GM23338 (cell line): ENCODE results near the gene DNAJC4. TPM values are rescaled to one million over a fixed set of nuclear protein-coding genes. Genes with fewer than 3 reads are reported as not detected.

ENCODE experiments used
- ATAC-seq: fragments of 200-7000 bp; cut with Tn5 transposase; 3 replicates; pipeline ENCODE4 v1.9.1; 2020
- DNase-seq: peaks from one replicate; pipeline ENCODE4 v3.0.0-alpha.2; 2015; ENCODE audit warnings: low spot score
- H2AFZ ChIP-seq: fragments of 200-600 bp; sonication (generic); 2 replicates; pipeline ENCODE4 v1.8.0; 2016; ENCODE audit warnings: antibody characterized with exemption, mild to moderate bottlenecking, moderate library complexity
- H3F3A ChIP-seq: fragments of 200-600 bp; sonication (generic); replicated peaks from 2 replicates; pipeline ENCODE4 v1.8.0; 2017; ENCODE audit warnings: antibody characterized with exemption, mixed run types, low read depth
- H3K27ac ChIP-seq: fragments of 200-600 bp; sonication (generic); 2 replicates; pipeline ENCODE4 v1.6.1; 2016; ENCODE audit warnings: low read depth
- H3K27me3 ChIP-seq: fragments of 200-600 bp; sonication (generic); 2 replicates; pipeline ENCODE4 v1.8.0; 2016; ENCODE audit warnings: mild to moderate bottlenecking, mixed run types, moderate library complexity; ENCODE audit not compliant: insufficient read depth
- H3K36me3 ChIP-seq: fragments of 200-600 bp; sonication (generic); 2 replicates; pipeline ENCODE4 v1.8.0; 2016; ENCODE audit warnings: mild to moderate bottlenecking; ENCODE audit not compliant: insufficient read depth
- H3K4me1 ChIP-seq: fragments of 200-600 bp; sonication (generic); 2 replicates; pipeline ENCODE4 v1.8.0; 2016; ENCODE audit warnings: mild to moderate bottlenecking, moderate library complexity; ENCODE audit not compliant: insufficient read depth
- H3K4me2 ChIP-seq: fragments of 200-600 bp; sonication (generic); 2 replicates; pipeline ENCODE4 v1.7.1; 2017; ENCODE audit warnings: mixed run types
- H3K4me3 ChIP-seq: fragments of 200-600 bp; sonication (generic); 2 replicates; pipeline ENCODE4 v1.6.1; 2016; ENCODE audit warnings: mixed run types
- H3K79me2 ChIP-seq: fragments of 200-600 bp; sonication (generic); replicated peaks from 2 replicates; pipeline ENCODE4 v1.8.0; 2017; ENCODE audit warnings: mild to moderate bottlenecking; ENCODE audit not compliant: insufficient read depth
- H3K9me2 ChIP-seq: fragments of 200-600 bp; sonication (generic); 2 replicates; pipeline ENCODE4 v1.8.0; 2017; ENCODE audit not compliant: insufficient read depth
- H4K20me1 ChIP-seq: fragments of 200-600 bp; sonication (generic); replicated peaks from 2 replicates; pipeline ENCODE4 v1.8.0; 2017; ENCODE audit warnings: mild to moderate bottlenecking; ENCODE audit not compliant: insufficient read depth
- H3K27ac Mint-ChIP-seq: 2 replicates; pipeline ENCODE4 v1.8.0; 2020; ENCODE audit warnings: inconsistent platforms, mild to moderate bottlenecking, moderate library complexity, mixed read lengths
- H3K27me3 Mint-ChIP-seq: 3 replicates; pipeline ENCODE4 v1.8.0; 2022; ENCODE audit warnings: low read depth, mild to moderate bottlenecking, moderate library complexity, mixed read lengths, inconsistent platforms; ENCODE audit not compliant: insufficient read depth, poor library complexity
- H3K36me3 Mint-ChIP-seq: 3 replicates; pipeline ENCODE4 v1.8.0; 2021; ENCODE audit warnings: low read depth, mild to moderate bottlenecking, inconsistent platforms, moderate library complexity, mixed read lengths
- H3K4me1 Mint-ChIP-seq: 3 replicates; pipeline ENCODE4 v1.8.0; 2020; ENCODE audit warnings: mild to moderate bottlenecking, inconsistent platforms, mixed read lengths
- H3K4me3 Mint-ChIP-seq: 3 replicates; pipeline ENCODE4 v1.8.0; 2021; ENCODE audit warnings: moderate library complexity, mild to moderate bottlenecking, inconsistent platforms, mixed read lengths
- H3K9me3 Mint-ChIP-seq: 3 replicates; pipeline ENCODE4 v1.8.0; 2020; ENCODE audit warnings: moderate library complexity, mild to moderate bottlenecking, inconsistent platforms, mixed read lengths
- CREB1 ChIP-seq: fragments of 250-450 bp; sonication (Bioruptor Pico); IDR thresholded peaks from 2 replicates; pipeline ENCODE4 v1.5.0; 2020; ENCODE audit warnings: low read depth, mild to moderate bottlenecking, moderate library complexity
- CTCF ChIP-seq, 2 experiments: fragments of 200-600 bp in 1 of 2; sonication (generic) in 1 of 2; conservative IDR thresholded peaks; 2 replicates each; pipeline versions ENCODE4 v1.5.1 to v1.6.1; 2016 to 2017; ENCODE audit warnings: antibody characterized with exemption in 2 of 2, low read depth in 2 of 2, mild to moderate bottlenecking in 2 of 2, moderate library complexity in 1 of 2
- ETS1 ChIP-seq: IDR thresholded peaks from 2 replicates; pipeline ENCODE4 v1.6.1; 2016; ENCODE audit warnings: antibody characterized with exemption
- EZH2phosphoT487 ChIP-seq: fragments of 200-600 bp; sonication (generic); IDR thresholded peaks from one replicate; pipeline ENCODE4 v1.8.1; 2018; ENCODE audit warnings: antibody characterized with exemption; ENCODE audit not compliant: unreplicated experiment
- JUNB ChIP-seq: IDR thresholded peaks from one replicate; pipeline ENCODE4 v1.6.1; 2016; ENCODE audit warnings: antibody characterized with exemption; ENCODE audit not compliant: unreplicated experiment
- POLR2AphosphoS5 ChIP-seq: IDR thresholded peaks from 2 replicates; pipeline ENCODE4 v1.6.1; 2016; ENCODE audit warnings: antibody characterized with exemption, low read depth
- STAT1 ChIP-seq: IDR thresholded peaks from one replicate; pipeline ENCODE4 v1.6.1; 2016; ENCODE audit warnings: antibody characterized with exemption; ENCODE audit not compliant: unreplicated experiment
- ZNF331 ChIP-seq: fragments of 250-450 bp; sonication (Bioruptor Pico); IDR thresholded peaks from 2 replicates; pipeline ENCODE4 v1.5.0; 2020; ENCODE audit warnings: low read depth, mild to moderate bottlenecking, moderate library complexity
- ZNF462 ChIP-seq: fragments of 250-450 bp; sonication (Bioruptor Pico); IDR thresholded peaks from 2 replicates; pipeline ENCODE4 v1.5.0; 2020; ENCODE audit warnings: mild to moderate bottlenecking, moderate library complexity
- polyA plus RNA-seq: library from polyadenylated mRNA; unstranded; fragments of >200 nt; fragmentation: Nextera tagmentation; extraction: Ambion mirVana; gene quantifications from 2 replicates; pipeline ENCODE4 v1.2.1, GENCODE V29; 2016
- total RNA-seq: library from RNA; depleted of rRNA; stranded (reverse); fragments of >200 nt; shearing (Covaris generic); gene quantifications from 2 replicates; pipeline ENCODE4 v1.2.3, GENCODE V29; 2014

The DNAJC4 gene
- total and polyA plus RNA-seq, 2 experiments from 2014 or later: 10.5 to 34.4 TPM

- no peak for TF ChIP-seq ZNF462 (CRISPR knock-in tag)
Observed at GRCh38 chr11:64192434-64192833, 37.9 kb upstream of the DNAJC4 start (continued).

- Histone ChIP-seq H3K36me3 (peaks cover 88% of the 10 kb centered on the region), H3K4me2 (no peak overlapping the region), H2AFZ (no peak overlapping the region), H4K20me1 (peaks cover 70% of the 10 kb centered on the region), H3K79me2 (peaks cover 18% of the 10 kb centered on the region; the same call in 1 of the 2 replicates), H3K9me2 (no peaks in the 10 kb centered on the region), H3K27ac (no peak overlapping the region), H3K27me3 (no peaks in the 10 kb centered on the region), H3K4me3 (no peak overlapping the region), H3F3A (peaks cover 66% of the 10 kb centered on the region), H3K4me1 (no peaks in the 10 kb centered on the region)
- H3K4me1 Mint-ChIP-seq: no peaks in the 10 kb centered on the region
- no peaks in the 10 kb centered on the region for H3K9me3 Mint-ChIP-seq
- H3K27ac Mint-ChIP-seq: no peak overlapping the region
- DNase-seq (no peak), ATAC-seq (no peak)
- peaks cover 2% of the 10 kb centered on the region for H3K27me3 Mint-ChIP-seq
- no peak overlapping the region for H3K4me3 Mint-ChIP-seq
- peaks cover 94% of the 10 kb centered on the region for H3K36me3 Mint-ChIP-seq
- no peak for TF ChIP-seq CTCF (conservative IDR thresholded peaks at IDR 0.05; ENCODE audit: low read depth in 2 of 2)
- no peak for TF ChIP-seq STAT1
- no peak for TF ChIP-seq JUNB
- no peak for TF ChIP-seq ETS1
- no peak for TF ChIP-seq CREB1 (CRISPR knock-in tag)
- TF ChIP-seq ZNF331 (CRISPR knock-in tag): no peak
- no peak for TF ChIP-seq POLR2AphosphoS5
- TF ChIP-seq EZH2phosphoT487: no peak
Observed at GRCh38 chr11:64196626-64197025, 33.7 kb upstream of the DNAJC4 start.
